ENCODE results near the gene REV3L. TPM values are rescaled to one million over a fixed set of nuclear protein-coding genes. Genes with fewer than 3 reads are reported as not detected.

The REV3L gene
- total RNA-seq, 1 experiment from 2014 or later, result 17.2 TPM

DNA sequence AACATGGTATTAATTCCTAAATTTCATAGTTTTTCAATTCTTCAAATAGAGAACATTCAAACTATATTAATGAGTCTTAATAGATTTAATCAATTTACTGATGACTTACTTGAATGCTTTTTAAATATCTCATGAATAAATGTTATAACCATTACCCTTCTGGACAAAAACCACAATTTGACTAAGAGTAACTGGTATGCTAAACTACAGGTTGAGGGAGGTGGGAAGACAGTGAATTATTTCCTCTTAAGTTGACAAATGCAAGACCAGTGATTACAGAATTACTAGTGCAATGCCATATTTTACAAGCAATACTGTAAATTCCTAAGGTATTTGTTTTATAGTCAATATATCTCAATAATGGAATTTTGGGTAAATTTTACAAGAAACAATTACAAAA, 65.1 kb downstream of the REV3L start:
- Mint-ChIP-seq H3K9me3 (ENCODE audit: low read depth, unreplicated experiment) (no peaks in the 10 kb centered on the region), H3K27ac (ENCODE audit: unreplicated experiment) (no peak overlapping the region), H3K27me3 (ENCODE audit: unreplicated experiment) (no peaks in the 10 kb centered on the region), H3K4me3 (ENCODE audit: low read depth, unreplicated experiment) (no peak overlapping the region), H3K36me3 (ENCODE audit: insufficient read depth, unreplicated experiment) (no peaks in the 10 kb centered on the region), H3K4me1 (ENCODE audit: low read depth, unreplicated experiment) (peaks cover 2% of the 10 kb centered on the region)
- BruUV-seq (replicated peaks), result no TSS peak
- CTCF ChIA-PET, result no interaction called here
- TF ChIP-seq, protein P1, sequence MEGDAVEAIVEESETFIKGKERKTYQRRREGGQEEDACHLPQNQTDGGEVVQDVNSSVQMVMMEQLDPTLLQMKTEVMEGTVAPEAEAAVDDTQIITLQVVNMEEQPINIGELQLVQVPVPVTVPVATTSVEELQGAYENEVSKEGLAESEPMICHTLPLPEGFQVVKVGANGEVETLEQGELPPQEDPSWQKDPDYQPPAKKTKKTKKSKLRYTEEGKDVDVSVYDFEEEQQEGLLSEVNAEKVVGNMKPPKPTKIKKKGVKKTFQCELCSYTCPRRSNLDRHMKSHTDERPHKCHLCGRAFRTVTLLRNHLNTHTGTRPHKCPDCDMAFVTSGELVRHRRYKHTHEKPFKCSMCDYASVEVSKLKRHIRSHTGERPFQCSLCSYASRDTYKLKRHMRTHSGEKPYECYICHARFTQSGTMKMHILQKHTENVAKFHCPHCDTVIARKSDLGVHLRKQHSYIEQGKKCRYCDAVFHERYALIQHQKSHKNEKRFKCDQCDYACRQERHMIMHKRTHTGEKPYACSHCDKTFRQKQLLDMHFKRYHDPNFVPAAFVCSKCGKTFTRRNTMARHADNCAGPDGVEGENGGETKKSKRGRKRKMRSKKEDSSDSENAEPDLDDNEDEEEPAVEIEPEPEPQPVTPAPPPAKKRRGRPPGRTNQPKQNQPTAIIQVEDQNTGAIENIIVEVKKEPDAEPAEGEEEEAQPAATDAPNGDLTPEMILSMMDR (IDR thresholded peaks at IDR 0.05; ENCODE audit: unreplicated experiment), result no peak
- intact Hi-C loops (cut with micrococcal nuclease; ENCODE audit: unreplicated experiment), result no loop called here
- DNase-seq, result no peak

GRCh38 chr6:111417181-111417585, 65.8 kb downstream of the REV3L start:
- DNase-seq, result no peak
- CTCF ChIA-PET, result no interaction called here
- BruUV-seq (replicated peaks), result no TSS peak
- no peaks in the 10 kb centered on the region for H3K4me1 Mint-ChIP-seq (ENCODE audit: low read depth, unreplicated experiment)
- no peaks in the 10 kb centered on the region for H3K9me3 Mint-ChIP-seq (ENCODE audit: low read depth, unreplicated experiment)
- no peak overlapping the region for H3K4me3 Mint-ChIP-seq (ENCODE audit: low read depth, unreplicated experiment)
- no peaks in the 10 kb centered on the region for H3K27me3 Mint-ChIP-seq (ENCODE audit: unreplicated experiment)
- H3K36me3 Mint-ChIP-seq (ENCODE audit: insufficient read depth, unreplicated experiment), result no peaks in the 10 kb centered on the region
- no peak overlapping the region for H3K27ac Mint-ChIP-seq (ENCODE audit: unreplicated experiment)
- TF ChIP-seq, protein P1 (IDR thresholded peaks at IDR 0.05; ENCODE audit: unreplicated experiment), result no peak
- intact Hi-C loops (cut with micrococcal nuclease; ENCODE audit: unreplicated experiment), result no loop called here

- no peaks in the 10 kb centered on the region for H3K27me3 Mint-ChIP-seq (ENCODE audit: unreplicated experiment)
- no peak overlapping the region for H3K27ac Mint-ChIP-seq (ENCODE audit: unreplicated experiment)
- BruUV-seq (replicated peaks), result no TSS peak
- H3K4me1 Mint-ChIP-seq (ENCODE audit: low read depth, unreplicated experiment), result no peaks in the 10 kb centered on the region
- intact Hi-C loops (cut with micrococcal nuclease; ENCODE audit: unreplicated experiment), result no loop called here
- H3K9me3 Mint-ChIP-seq (ENCODE audit: low read depth, unreplicated experiment), result no peaks in the 10 kb centered on the region
- no peak overlapping the region for H3K4me3 Mint-ChIP-seq (ENCODE audit: low read depth, unreplicated experiment)
- CTCF ChIA-PET, result no interaction called here
- TF ChIP-seq, protein P1 (IDR thresholded peaks at IDR 0.05; ENCODE audit: unreplicated experiment), result no peak
- DNase-seq, result no peak
- no peaks in the 10 kb centered on the region for H3K36me3 Mint-ChIP-seq (ENCODE audit: insufficient read depth, unreplicated experiment)
Observed at GRCh38 chr6:111416529-111416928, 66.5 kb downstream of the REV3L start.

- no peaks in the 10 kb centered on the region for H3K9me3 Mint-ChIP-seq (ENCODE audit: low read depth, unreplicated experiment)
- TF ChIP-seq, protein P1 (IDR thresholded peaks at IDR 0.05; ENCODE audit: unreplicated experiment), result no peak
- DNase-seq, result no peak
- H3K27me3 Mint-ChIP-seq (ENCODE audit: unreplicated experiment), result no peaks in the 10 kb centered on the region
- no peak overlapping the region for H3K4me3 Mint-ChIP-seq (ENCODE audit: low read depth, unreplicated experiment)
- no peaks in the 10 kb centered on the region for H3K4me1 Mint-ChIP-seq (ENCODE audit: low read depth, unreplicated experiment)
- no peaks in the 10 kb centered on the region for H3K36me3 Mint-ChIP-seq (ENCODE audit: insufficient read depth, unreplicated experiment)
- CTCF ChIA-PET, result no interaction called here
- intact Hi-C loops (cut with micrococcal nuclease; ENCODE audit: unreplicated experiment), result no loop called here
- H3K27ac Mint-ChIP-seq (ENCODE audit: unreplicated experiment), result no peak overlapping the region
- BruUV-seq (replicated peaks), result no TSS peak
Observed at GRCh38 chr6:111414373-111414772, 68.6 kb downstream of the REV3L start.
